T-cell (primary cell): ENCODE measurements around the gene FBXO31. TPM values are rescaled to one million over a fixed set of nuclear protein-coding genes. Genes with fewer than 3 reads are reported as not detected.
"Not testable (repeated sequence)": the region's sequence is repeated elsewhere in the genome, so short reads cannot be mapped to it uniquely, and the experiment has no call there.

Experiments used
- ATAC-seq, 4 experiments: fragments of 200-7000 bp in 3 of 4; fragments of 150-1000 bp in 1 of 4; cut with Tn5 transposase; replicated peaks in 1 of 4; 1 replicate in 3 of 4; 2 replicates in 1 of 4; pipeline ENCODE4 v1.10.0; 2021; ENCODE audit warnings: moderate library complexity in 3 of 4, mild to moderate bottlenecking in 2 of 4, moderate number of reproducible peaks in 1 of 4
- CTCF ChIA-PET, 2 donors: fragments of 300-600 bp; sonication (Branson Sonifier 250); formaldehyde crosslinking; loops; one replicate each; lab custom pipeline; 2022; ENCODE audit warnings: antibody characterized with exemption in 2 of 2; lab: Charles Lee
- POLR2A ChIA-PET, 2 donors: fragments of 300-600 bp; sonication (Branson Sonifier 250); formaldehyde crosslinking; loops; one replicate each; lab custom pipeline; 2022; ENCODE audit warnings: antibody characterized with exemption in 2 of 2; lab: Charles Lee
- DNase-seq, 35 experiments: peaks; one replicate each; pipeline versions ENCODE4 v3.0.0 to v3.0.0-alpha.2; 2013 to 2023
- H3K27ac ChIP-seq: one replicate; pipeline ENCODE4 v1.5.1; 2013; ENCODE audit warnings: low read length
- H3K27me3 ChIP-seq, 2 experiments: replicated peaks in 1 of 2; 1 replicate in 1 of 2; 2 replicates in 1 of 2; pipeline versions ENCODE4 v1.6.1 to v1.7.0; 2013; ENCODE audit warnings: low read length in 1 of 2, mixed read lengths in 1 of 2; ENCODE audit not compliant: control insufficient read depth in 2 of 2, insufficient read depth in 2 of 2; ENCODE audit errors: extremely low read depth in 1 of 2
- H3K36me3 ChIP-seq, 2 donors: 1 replicate in 1 of 2; 2 replicates in 1 of 2; pipeline versions ENCODE4 v1.6.1 to v1.7.0; 2013; ENCODE audit warnings: low read length in 1 of 2; ENCODE audit not compliant: control insufficient read depth in 2 of 2, insufficient read depth in 1 of 2; ENCODE audit errors: extremely low read depth in 1 of 2
- H3K4me1 ChIP-seq, 2 experiments: 1 replicate in 1 of 2; 2 replicates in 1 of 2; pipeline versions ENCODE4 v1.6.1 to v1.7.0; 2013; ENCODE audit warnings: low read length in 2 of 2, mixed read lengths in 1 of 2; ENCODE audit not compliant: insufficient read depth in 2 of 2, control insufficient read depth in 1 of 2; ENCODE audit errors: extremely low read depth in 1 of 2
- H3K4me3 ChIP-seq, 2 donors: 1 replicate in 1 of 2; 2 replicates in 1 of 2; pipeline versions ENCODE4 v1.5.1 to v1.7.0; 2013; ENCODE audit warnings: mild to moderate bottlenecking in 2 of 2, low read length in 1 of 2, moderate library complexity in 1 of 2; ENCODE audit not compliant: control insufficient read depth in 1 of 2; ENCODE audit errors: extremely low read depth in 1 of 2
- H3K9me3 ChIP-seq: 2 replicates; pipeline ENCODE4 v1.7.0; 2013
- H3K27ac Mint-ChIP-seq, 2 donors: one replicate each; pipeline ENCODE4 v1.8.0; 2020 to 2021; ENCODE audit warnings: mild to moderate bottlenecking in 2 of 2, mixed read lengths in 2 of 2
- H3K27me3 Mint-ChIP-seq, 2 donors: one replicate each; pipeline ENCODE4 v1.8.0; 2021 to 2022; ENCODE audit warnings: mixed read lengths in 2 of 2
- H3K36me3 Mint-ChIP-seq: one replicate; pipeline ENCODE4 v1.8.0; 2021; ENCODE audit warnings: mixed read lengths
- H3K4me1 Mint-ChIP-seq, 3 donors: one replicate each; pipeline ENCODE4 v1.8.0; 2020 to 2022; ENCODE audit warnings: mixed read lengths in 3 of 3, mild to moderate bottlenecking in 1 of 3
- H3K4me3 Mint-ChIP-seq, 3 donors: one replicate each; pipeline ENCODE4 v1.8.0; 2020 to 2022; ENCODE audit warnings: mild to moderate bottlenecking in 3 of 3, mixed read lengths in 3 of 3, moderate library complexity in 3 of 3
- H3K9me3 Mint-ChIP-seq, 3 donors: one replicate each; pipeline ENCODE4 v1.8.0; 2020 to 2022; ENCODE audit warnings: mixed read lengths in 3 of 3
- WGBS: methylation state at CpG from one replicate; pipeline ENCODE4 v1.1.5; 2013; ENCODE audit warnings: missing lambda C conversion rate; ENCODE audit not compliant: insufficient coverage; 5-methylcytosine and 5-hydroxymethylcytosine counted together
- total RNA-seq, 35 experiments: library from RNA in 6 of 35; stranded (reverse) in 6 of 35; fragments of 120-200 nt in 1 of 35; gene quantifications; one replicate each; pipeline versions ENCODE4 v1.2.1 to v1.2.4 and lab custom pipeline; 2013 to 2026

Gene FBXO31
- total RNA-seq, 5 donors from 2014 or later (not counting 1 experiment from before 2014, with no cell fraction given) = 34.7 to 67.2 (median 55.6) TPM

DNA sequence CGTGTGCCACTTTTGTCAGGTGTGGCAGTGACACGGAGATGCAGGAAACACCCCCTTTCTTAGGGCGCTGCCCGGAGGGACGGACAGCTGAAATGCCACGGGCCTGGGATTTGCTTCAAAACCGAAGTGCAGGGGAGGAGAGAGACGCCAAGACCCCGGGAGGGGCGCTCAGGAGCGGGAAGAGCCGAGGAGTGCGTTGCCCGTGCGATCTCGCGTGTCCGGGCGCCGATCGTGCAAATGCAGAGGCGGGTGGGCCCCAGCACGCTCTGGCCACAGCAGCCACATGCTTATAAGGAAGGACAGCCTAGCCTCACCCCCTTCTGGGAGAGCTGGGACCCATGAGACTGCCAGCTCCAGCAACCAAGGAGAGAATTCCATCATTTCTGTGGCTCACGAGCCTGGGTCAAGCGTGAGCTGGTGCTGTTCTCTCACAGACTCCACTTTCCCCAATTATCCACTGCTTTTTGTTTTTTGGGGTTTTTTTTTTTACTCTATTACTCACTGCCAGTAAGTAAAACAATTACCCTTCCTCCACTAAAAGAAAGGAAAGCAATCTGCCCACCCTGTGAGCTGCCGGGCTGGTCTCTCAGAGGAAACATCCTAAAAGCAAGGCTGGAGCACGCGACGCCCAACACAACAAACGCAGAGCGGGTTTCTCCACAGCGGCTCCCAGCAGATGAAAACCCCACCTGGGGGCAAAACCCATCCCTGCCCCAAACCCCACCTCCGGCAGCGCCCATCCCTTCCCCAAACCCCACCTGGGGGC is 39.2 kb downstream of the FBXO31 start:
- ChIA-PET CTCF (interaction anchor here in 1 of 2 donors (0.7 kb wide), 1 partner anchor 40 kb away, joined by 5 read pairs; no protein-coding TSS in a partner anchor), POLR2A (interaction anchor here in 1 of 2 donors (0.6 kb wide), 1 partner anchor 39 kb away, joined by 3 read pairs; the partner anchor contains the start of gene FBXO31)
- Histone ChIP-seq H3K27me3 (no peaks in the 10 kb centered on the region), H3K4me1 (peaks cover 0 to 28% of the 10 kb centered on the region in 2 experiments), H3K9me3 (no peaks in the 10 kb centered on the region), H3K27ac (peak overlapping the region; percentile 29), H3K36me3 (peaks cover 23 to 45% of the 10 kb centered on the region in 2 donors), H3K4me3 (no peak overlapping the region)
- H3K9me3 Mint-ChIP-seq = no peaks in the 10 kb centered on the region
- peaks cover 16 to 32% (median 26%) of the 10 kb centered on the region in 3 donors for H3K4me1 Mint-ChIP-seq
- DNase-seq (no peak), ATAC-seq (peak in 2 of 4 experiments; percentile 2 to 17)
- peak overlapping the region in 2 of 3 donors; percentile 37 to 77 for H3K4me3 Mint-ChIP-seq
- WGBS = 91% methylated on average over 31 of the region's 34 CpGs
- H3K27me3 Mint-ChIP-seq = no peaks in the 10 kb centered on the region
- H3K27ac Mint-ChIP-seq = peak overlapping the region; percentile 71 to 76
- H3K36me3 Mint-ChIP-seq = peaks cover 32% of the 10 kb centered on the region

DNA sequence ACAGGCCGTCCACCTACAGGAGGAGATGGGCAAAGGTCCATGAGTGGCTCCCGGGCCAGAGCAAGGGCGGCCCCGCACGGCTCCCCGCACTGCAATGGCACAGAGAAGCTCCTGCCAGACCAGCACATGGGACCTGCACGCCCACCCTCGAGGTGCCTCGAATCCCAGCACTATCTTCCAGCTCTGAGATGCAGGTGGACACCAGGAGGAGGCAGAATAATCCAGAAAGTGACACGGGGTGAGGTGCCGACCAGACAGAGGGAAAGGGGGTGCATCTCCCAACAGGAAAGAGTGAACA is 39.9 kb downstream of the FBXO31 start:
- H3K36me3 ChIP-seq = peaks cover 27 to 52% of the 10 kb centered on the region in 2 donors
- no peak overlapping the region for H3K27ac ChIP-seq
- ChIA-PET CTCF (no interaction called here), POLR2A (no interaction called here)
- H3K4me3 ChIP-seq = no peak overlapping the region
- H3K9me3 ChIP-seq = no peaks in the 10 kb centered on the region
- no peaks in the 10 kb centered on the region for H3K27me3 ChIP-seq
- Mint-ChIP-seq H3K36me3 (peaks cover 34% of the 10 kb centered on the region), H3K9me3 (no peaks in the 10 kb centered on the region), H3K4me1 (peaks cover 19 to 34% (median 27%) of the 10 kb centered on the region in 3 donors), H3K27ac (peak overlapping the region; percentile 64 to 76), H3K27me3 (no peaks in the 10 kb centered on the region), H3K4me3 (peak overlapping the region in 2 of 3 donors; percentile 22 to 77)
- DNase-seq (no peak), ATAC-seq (no peak)
- peaks cover 0 to 28% of the 10 kb centered on the region in 2 experiments for H3K4me1 ChIP-seq
- WGBS = 97% methylated on average over 10 of the region's 11 CpGs

DNA sequence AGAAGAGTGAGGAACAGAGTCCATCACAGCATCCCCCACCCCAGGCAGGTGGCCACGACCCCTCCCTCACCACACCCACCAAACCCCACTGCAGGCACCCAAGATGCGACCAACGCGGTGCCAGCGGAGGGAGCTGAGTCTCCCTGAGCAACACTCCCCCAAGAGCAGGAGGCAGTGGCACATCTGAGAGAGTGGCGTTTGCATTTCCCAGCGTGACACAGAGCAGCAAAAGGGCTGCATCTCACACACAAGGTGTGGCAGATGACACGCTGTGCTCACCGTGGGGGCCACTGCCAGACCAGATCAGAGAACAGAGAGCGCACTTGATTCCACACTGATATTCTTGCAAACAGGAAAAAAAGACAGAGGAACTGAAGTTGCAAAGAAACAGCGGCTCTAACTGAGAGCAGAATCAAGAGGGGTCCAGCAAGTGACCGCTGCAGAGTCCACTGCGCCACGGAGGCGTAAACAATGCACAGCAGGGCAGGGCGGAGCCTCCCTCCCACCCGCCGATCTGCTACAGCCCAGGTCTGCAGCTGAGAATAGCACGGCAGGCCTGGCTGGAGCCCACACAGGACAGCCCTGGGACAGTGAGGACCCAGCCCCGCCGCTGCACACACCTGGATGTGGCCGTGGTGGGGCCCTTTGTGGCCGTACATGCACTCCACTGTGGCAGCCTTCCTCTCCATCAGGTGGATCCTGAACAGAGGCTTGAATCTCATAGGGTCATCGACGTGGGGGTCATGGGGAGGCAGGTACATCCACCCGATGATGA is 40.4 kb downstream of the FBXO31 start:
- Mint-ChIP-seq H3K36me3 (peaks cover 35% of the 10 kb centered on the region), H3K4me1 (peaks cover 20 to 34% (median 28%) of the 10 kb centered on the region in 3 donors), H3K4me3 (peak overlapping the region in 1 of 3 donors; percentile 77), H3K9me3 (no peaks in the 10 kb centered on the region), H3K27ac (peak overlapping the region; percentile 31 to 64), H3K27me3 (no peaks in the 10 kb centered on the region)
- H3K4me3 ChIP-seq = no peak overlapping the region
- ChIA-PET CTCF (no interaction called here), POLR2A (no interaction called here)
- no peak overlapping the region for H3K27ac ChIP-seq
- no peaks in the 10 kb centered on the region for H3K9me3 ChIP-seq
- WGBS = 88% methylated on average over 24 of the region's 26 CpGs
- H3K36me3 ChIP-seq = peaks cover 27 to 52% of the 10 kb centered on the region in 2 donors
- H3K4me1 ChIP-seq = peaks cover 0 to 28% of the 10 kb centered on the region in 2 experiments
- no peaks in the 10 kb centered on the region for H3K27me3 ChIP-seq
- DNase-seq (no peak), ATAC-seq (no peak)

DNA sequence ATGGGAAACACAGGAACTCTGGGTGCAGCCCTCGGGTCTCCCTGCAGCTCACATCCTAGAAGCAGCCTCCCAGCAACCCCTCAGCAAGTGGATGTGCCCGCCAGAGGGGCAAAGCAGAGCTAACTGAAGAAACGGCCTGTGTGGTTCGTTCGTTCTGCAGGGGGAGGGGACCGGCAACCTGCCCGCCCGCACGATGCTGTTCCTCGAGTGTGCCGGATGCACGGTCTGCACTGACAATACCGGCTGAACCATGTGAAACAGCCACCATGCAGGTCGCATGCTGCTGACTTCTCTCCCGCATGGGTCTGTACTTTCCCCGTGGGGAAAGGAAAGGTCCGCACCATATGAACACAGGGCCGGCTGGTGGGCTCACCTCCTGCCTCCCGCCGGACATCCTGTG is 41.1 kb downstream of the FBXO31 start:
- no peak overlapping the region for H3K4me3 Mint-ChIP-seq
- no peaks in the 10 kb centered on the region for H3K27me3 Mint-ChIP-seq
- no peak for DNase-seq
- Histone ChIP-seq H3K4me1 (peaks cover 0 to 28% of the 10 kb centered on the region in 2 experiments), H3K27me3 (no peaks in the 10 kb centered on the region), H3K9me3 (no peaks in the 10 kb centered on the region), H3K27ac (no peak overlapping the region), H3K36me3 (peaks cover 27 to 49% of the 10 kb centered on the region in 2 donors), H3K4me3 (no peak overlapping the region)
- peaks cover 38% of the 10 kb centered on the region for H3K36me3 Mint-ChIP-seq
- peaks cover 22 to 37% (median 33%) of the 10 kb centered on the region in 3 donors for H3K4me1 Mint-ChIP-seq
- ChIA-PET POLR2A (no interaction called here), CTCF (no interaction called here)
- H3K9me3 Mint-ChIP-seq = no peaks in the 10 kb centered on the region
- WGBS = 98% methylated on average over 15 of the region's 20 CpGs
- no peak overlapping the region for H3K27ac Mint-ChIP-seq
- no peak for ATAC-seq

DNA sequence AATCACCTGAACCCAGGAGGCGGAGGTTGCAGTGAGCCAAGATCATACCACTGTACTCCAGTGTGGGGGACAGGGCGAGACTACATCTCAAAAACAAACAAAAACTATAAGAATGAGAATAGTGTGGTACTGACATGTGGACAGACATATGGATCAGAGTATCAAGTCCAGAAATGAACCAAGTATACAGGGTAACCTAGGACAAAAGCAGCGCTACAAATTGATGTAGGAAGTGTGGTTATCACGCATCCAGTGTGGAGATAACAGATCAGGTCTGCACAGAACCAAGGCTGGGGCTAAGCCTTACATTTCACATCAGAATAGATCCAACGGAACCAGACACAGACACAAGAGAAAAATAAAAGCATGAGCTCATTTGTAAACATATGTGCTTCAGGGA is 43.4 kb downstream of the FBXO31 start:
- Histone ChIP-seq H3K36me3 (peaks cover 23 to 45% of the 10 kb centered on the region in 2 donors), H3K27me3 (no peaks in the 10 kb centered on the region), H3K27ac (no peak overlapping the region), H3K4me3 (no peak overlapping the region), H3K9me3 (no peaks in the 10 kb centered on the region), H3K4me1 (peaks cover 0 to 14% of the 10 kb centered on the region in 2 experiments)
- H3K4me3 Mint-ChIP-seq = no peak overlapping the region
- no peak overlapping the region for H3K27ac Mint-ChIP-seq
- H3K27me3 Mint-ChIP-seq = no peaks in the 10 kb centered on the region
- no peaks in the 10 kb centered on the region for H3K9me3 Mint-ChIP-seq
- no peak for ATAC-seq
- WGBS = 80% methylated on average over 1 of the region's 5 CpGs
- DNase-seq = no peak
- H3K4me1 Mint-ChIP-seq = peaks cover 17 to 40% (median 38%) of the 10 kb centered on the region in 3 donors
- H3K36me3 Mint-ChIP-seq = peaks cover 31% of the 10 kb centered on the region
- ChIA-PET POLR2A (no interaction called here), CTCF (interaction anchor here in 1 of 2 donors (0.7 kb wide), 1 partner anchor 20 kb away, joined by 3 read pairs; no protein-coding TSS in a partner anchor)

DNA sequence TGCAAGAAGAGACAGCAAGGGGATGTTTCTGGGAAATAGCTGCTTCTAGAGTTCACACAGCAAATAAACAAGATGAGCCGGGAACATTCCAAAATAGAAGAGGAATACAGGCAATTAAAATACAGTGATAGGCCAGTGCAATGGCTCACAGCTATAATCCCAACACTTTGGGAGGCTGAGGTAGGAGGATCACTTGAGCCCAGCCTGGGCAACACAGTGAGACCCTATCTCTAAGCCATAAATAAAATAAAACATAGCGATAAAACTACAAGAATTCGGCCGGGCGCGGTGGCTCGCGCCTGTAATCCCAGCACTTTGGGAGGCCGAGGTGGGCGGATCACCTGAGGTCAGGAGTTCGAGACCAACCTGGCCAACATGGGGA is 43.9 kb downstream of the FBXO31 start:
- H3K27ac Mint-ChIP-seq, H3K9me3 ChIP-seq, ATAC-seq, H3K4me3 ChIP-seq, H3K27me3 ChIP-seq, H3K4me3 Mint-ChIP-seq, CTCF ChIA-PET, H3K27ac ChIP-seq, H3K9me3 Mint-ChIP-seq, H3K27me3 Mint-ChIP-seq, POLR2A ChIA-PET, DNase-seq: not testable (repeated sequence)
- Histone ChIP-seq H3K4me1 (peaks cover 0 to 11% of the 10 kb centered on the region in 2 experiments), H3K36me3 (peaks cover 26 to 49% of the 10 kb centered on the region in 2 donors)
- H3K36me3 Mint-ChIP-seq = peaks cover 31% of the 10 kb centered on the region
- peaks cover 17 to 35% (median 35%) of the 10 kb centered on the region in 3 donors for H3K4me1 Mint-ChIP-seq
- 95% methylated on average over 3 of the region's 11 CpGs for WGBS
